SH-SY5Y (cell line): ENCODE results near the gene PRM3.

Source experiments
- GATA2 ChIP-seq: IDR thresholded peaks from 2 replicates; pipeline ENCODE4 v1.6.1; 2011; ENCODE audit warnings: mild to moderate bottlenecking, low read depth, low read length
- GATA3 ChIP-seq: IDR thresholded peaks from 2 replicates; pipeline ENCODE4 v1.6.1; 2011; ENCODE audit warnings: low read depth, mild to moderate bottlenecking, low read length, moderate library complexity

- TF ChIP-seq GATA2, result no peak
- no peak for TF ChIP-seq GATA3
Observed at GRCh38 chr16:11299865-11300559, 26.6 kb upstream of the PRM3 start.
